Stimulated activated effector memory CD8-positive, alpha-beta T cell treated with anti-CD3 and anti-CD28 coated beads, Interleukin-12 subunit alpha, Interleukin-12 subunit beta, amount 100 ng/mL, for 72 hours (primary cell): ENCODE measurements around the gene CCDC136.

Experiments used
- ATAC-seq: fragments of 150-1000 bp; cut with Tn5 transposase; 2 replicates; pipeline ENCODE4 v1.10.0; 2021
- DNase-seq, 2 donors: peaks; one replicate each; pipeline ENCODE4 v3.0.0; 2021 to 2022; ENCODE audit warnings: low spot score in 2 of 2
- H3K27ac Mint-ChIP-seq: one replicate; pipeline ENCODE4 v1.8.0; 2022; ENCODE audit warnings: mild to moderate bottlenecking, mixed read lengths
- H3K36me3 Mint-ChIP-seq: one replicate; pipeline ENCODE4 v1.8.0; 2022; ENCODE audit warnings: mild to moderate bottlenecking, mixed read lengths
- H3K4me1 Mint-ChIP-seq: one replicate; pipeline ENCODE4 v1.8.0; 2022; ENCODE audit warnings: mixed read lengths
- H3K4me3 Mint-ChIP-seq: one replicate; pipeline ENCODE4 v1.8.0; 2022; ENCODE audit warnings: mild to moderate bottlenecking, mixed read lengths
- H3K9me3 Mint-ChIP-seq: one replicate; pipeline ENCODE4 v1.8.0; 2022; ENCODE audit warnings: mixed read lengths

The CCDC136 gene

DNA sequence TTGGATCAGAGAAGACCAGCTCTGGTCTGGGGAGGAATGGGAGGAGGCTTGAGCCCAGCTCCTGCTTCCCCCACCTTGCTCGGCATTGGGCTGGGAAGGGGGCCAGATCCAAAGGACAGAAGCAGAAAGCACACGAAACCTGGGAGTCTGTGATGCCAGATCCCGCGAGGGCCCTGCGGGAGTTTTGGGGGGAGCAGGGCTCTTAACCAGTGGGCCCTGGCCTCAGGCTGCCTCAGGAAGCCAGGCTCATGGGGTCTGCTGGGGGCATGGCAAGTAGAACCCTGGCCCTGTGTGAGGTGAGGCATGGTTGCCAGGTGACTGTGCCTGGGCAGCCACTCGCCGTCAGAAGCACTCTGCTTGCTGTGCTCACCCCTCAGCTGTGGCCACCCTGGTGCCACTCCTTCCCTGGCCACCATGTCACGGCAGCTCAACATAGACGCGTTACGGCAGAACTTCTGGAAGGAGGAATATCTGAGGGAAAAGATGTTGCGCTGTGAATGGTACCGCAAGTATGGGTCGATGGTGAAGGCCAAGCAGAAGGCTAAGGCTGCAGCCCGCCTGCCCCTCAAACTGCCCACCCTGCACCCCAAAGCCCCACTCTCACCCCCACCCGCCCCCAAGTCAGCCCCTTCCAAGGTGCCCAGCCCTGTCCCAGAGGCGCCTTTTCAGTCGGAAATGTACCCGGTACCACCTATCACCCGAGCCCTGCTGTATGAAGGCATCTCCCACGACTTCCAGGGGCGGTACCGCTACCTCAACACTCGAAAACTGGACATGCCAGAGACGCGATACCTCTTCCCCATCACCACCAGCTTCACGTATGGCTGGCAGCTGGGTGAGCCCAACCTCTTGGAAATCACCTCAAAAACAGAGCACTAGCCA, 74.5 kb downstream of the CCDC136 start:
- H3K9me3 Mint-ChIP-seq = no peaks in the 10 kb centered on the region
- peaks cover 30% of the 10 kb centered on the region for H3K36me3 Mint-ChIP-seq
- ATAC-seq = no peak
- peak overlapping the region; percentile 56 for H3K27ac Mint-ChIP-seq
- DNase-seq = no peak
- H3K4me3 Mint-ChIP-seq = no peak overlapping the region
- H3K4me1 Mint-ChIP-seq = peaks cover 37% of the 10 kb centered on the region

DNA sequence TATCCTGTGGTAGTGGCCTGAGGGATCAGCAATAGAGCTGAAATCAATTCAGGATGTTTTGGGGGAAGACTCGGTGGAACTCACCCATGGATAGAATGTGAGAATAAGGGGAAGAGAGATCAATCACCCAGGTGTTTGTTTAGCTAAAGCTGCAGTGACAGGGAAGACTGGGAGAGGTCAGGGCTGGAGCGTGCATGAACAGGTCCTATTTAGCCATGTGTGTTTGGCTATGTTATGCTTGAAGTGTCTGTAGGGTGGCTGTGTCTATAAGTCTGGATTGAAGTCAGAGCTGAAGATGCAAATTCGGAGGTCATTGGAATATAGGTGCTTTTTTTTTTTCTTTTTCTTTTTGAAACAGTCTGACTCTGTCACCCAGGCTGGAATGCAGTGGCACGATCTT, 75.5 kb downstream of the CCDC136 start:
- H3K27ac Mint-ChIP-seq = no peak overlapping the region
- DNase-seq (no peak), ATAC-seq (no peak)
- H3K4me1 Mint-ChIP-seq = peaks cover 34% of the 10 kb centered on the region
- no peak overlapping the region for H3K4me3 Mint-ChIP-seq
- peaks cover 30% of the 10 kb centered on the region for H3K36me3 Mint-ChIP-seq
- no peaks in the 10 kb centered on the region for H3K9me3 Mint-ChIP-seq

DNA sequence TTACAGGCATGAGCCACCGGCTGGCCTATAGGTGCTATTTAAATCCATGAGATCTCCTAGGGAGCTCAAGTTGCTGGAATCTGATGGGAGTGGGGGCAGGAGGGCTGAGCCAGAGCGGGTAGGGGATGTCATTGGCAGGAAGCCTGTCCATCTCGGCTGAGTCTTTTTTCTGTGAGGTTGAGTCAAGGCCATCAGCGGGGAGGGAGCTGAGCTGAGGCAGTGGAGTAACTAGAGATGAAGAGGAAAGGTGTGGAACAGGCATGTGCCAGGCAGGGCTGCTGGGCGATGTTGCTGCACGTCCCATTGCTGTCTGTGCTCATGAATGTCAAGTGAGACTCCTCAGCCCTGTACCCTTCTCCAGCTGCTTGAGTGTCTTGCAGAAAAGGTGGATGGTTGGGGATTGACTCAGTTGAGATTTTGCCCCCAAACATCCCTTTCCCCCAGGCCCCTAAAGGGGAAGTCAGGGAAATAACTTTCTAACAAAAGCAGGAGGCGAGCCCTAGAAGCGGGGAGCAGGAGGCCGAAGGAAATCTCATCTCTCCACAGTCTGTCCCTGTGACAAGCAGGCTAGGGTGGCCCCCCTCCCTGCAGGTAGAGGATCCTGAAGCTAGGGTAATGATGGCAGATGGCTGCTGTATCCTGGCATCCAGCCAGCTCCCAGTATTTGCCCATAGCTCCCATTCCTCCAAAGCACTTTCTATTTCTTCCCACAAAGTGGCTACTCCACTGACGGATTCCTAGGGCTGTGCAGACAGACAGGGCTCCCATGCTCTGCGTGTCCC, 76.3 kb downstream of the CCDC136 start:
- H3K4me3 Mint-ChIP-seq = peak overlapping the region; percentile 68
- no peaks in the 10 kb centered on the region for H3K9me3 Mint-ChIP-seq
- H3K4me1 Mint-ChIP-seq = peaks cover 26% of the 10 kb centered on the region
- no peak for ATAC-seq
- H3K36me3 Mint-ChIP-seq = peaks cover 22% of the 10 kb centered on the region
- H3K27ac Mint-ChIP-seq = no peak overlapping the region
- no peak for DNase-seq

GRCh38 chr7:128868624-128869137, 76.9 kb downstream of the CCDC136 start:
- peaks cover 18% of the 10 kb centered on the region for H3K36me3 Mint-ChIP-seq
- no peaks in the 10 kb centered on the region for H3K9me3 Mint-ChIP-seq
- ATAC-seq = no peak
- no peak overlapping the region for H3K27ac Mint-ChIP-seq
- DNase-seq = no peak
- peak overlapping the region; percentile 68 for H3K4me3 Mint-ChIP-seq
- peaks cover 23% of the 10 kb centered on the region for H3K4me1 Mint-ChIP-seq

- ATAC-seq (peak; percentile 85), DNase-seq (peak; percentile 40 to 80)
- peaks cover 21% of the 10 kb centered on the region for H3K4me1 Mint-ChIP-seq
- H3K27ac Mint-ChIP-seq = no peak overlapping the region
- H3K9me3 Mint-ChIP-seq = no peaks in the 10 kb centered on the region
- peak overlapping the region; percentile 68 for H3K4me3 Mint-ChIP-seq
- H3K36me3 Mint-ChIP-seq = peaks cover 15% of the 10 kb centered on the region
Observed at GRCh38 chr7:128869138-128869943, 77.6 kb downstream of the CCDC136 start.

- DNase-seq (no peak), ATAC-seq (peak; percentile 19)
- Mint-ChIP-seq H3K27ac (peak overlapping the region; percentile 77), H3K4me3 (peak overlapping the region; percentile 68), H3K4me1 (peaks cover 18% of the 10 kb centered on the region), H3K36me3 (peaks cover 13% of the 10 kb centered on the region), H3K9me3 (no peaks in the 10 kb centered on the region)
Observed at GRCh38 chr7:128869944-128870285, 78.1 kb downstream of the CCDC136 start.

DNA sequence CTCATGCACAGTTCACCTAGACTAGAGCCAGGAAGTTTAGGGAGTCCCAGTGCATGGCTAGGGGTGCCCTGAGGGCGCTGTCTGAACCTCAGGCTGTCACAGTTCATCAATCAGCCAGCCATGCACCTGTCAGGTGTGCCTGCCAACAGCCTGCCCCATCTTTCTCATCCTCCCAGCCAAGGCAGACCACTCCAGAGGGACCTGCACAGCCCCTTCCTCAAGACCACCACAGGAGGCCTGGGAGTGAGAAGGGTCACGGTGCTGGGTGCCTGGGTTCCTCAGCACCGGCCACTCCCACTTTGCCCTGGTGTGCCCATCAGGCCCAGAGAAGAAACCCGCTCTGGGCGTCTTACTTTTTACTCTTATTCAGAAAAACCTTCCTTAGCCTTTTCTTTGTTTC, 79.3 kb downstream of the CCDC136 start:
- no peak for ATAC-seq
- no peak for DNase-seq
- peak overlapping the region; percentile 68 for H3K4me3 Mint-ChIP-seq
- H3K36me3 Mint-ChIP-seq = peaks cover 2% of the 10 kb centered on the region
- H3K27ac Mint-ChIP-seq = no peak overlapping the region
- peaks cover 7% of the 10 kb centered on the region for H3K4me1 Mint-ChIP-seq
- H3K9me3 Mint-ChIP-seq = no peaks in the 10 kb centered on the region
